Fibroblast of villous mesenchyme (primary cell): ENCODE data around the gene PRC1. TPM values are rescaled to one million over a fixed set of nuclear protein-coding genes. Genes with fewer than 3 reads are reported as not detected.
"Not testable (repeated sequence)": the region's sequence is repeated elsewhere in the genome, so short reads cannot be mapped to it uniquely, and the experiment has no call there.

Source experiments
- DNase-seq: peaks from one replicate; pipeline ENCODE4 v3.0.0-alpha.2; 2010; ENCODE audit warnings: low read depth
- H3K4me3 ChIP-seq: 2 replicates; pipeline ENCODE4 v1.5.1; 2011; ENCODE audit warnings: low read depth, mild to moderate bottlenecking, low read length
- CTCF ChIP-seq: IDR thresholded peaks from 2 replicates; pipeline ENCODE4 v1.5.1; 2012; ENCODE audit warnings: low read depth, mild to moderate bottlenecking, low read length; ENCODE audit not compliant: insufficient read depth
- total RNA-seq: library from RNA; depleted of rRNA; stranded (reverse); fragments of >200 nt; gene quantifications from 2 replicates; pipeline ENCODE4 v1.2.3, GENCODE V29; 2012

Gene PRC1
- total RNA-seq, 1 donor: 113 TPM

- TF ChIP-seq CTCF: peak; percentile 85
- DNase-seq: peak; percentile 80
- peak within 1 kb of the TSS; percentile 85 for H3K4me3 ChIP-seq
These were observed 62.3 kb downstream of the PRC1 start, which contains the start of gene HDDC3 for GRCh38 chr15:90931828-90932659. Gene HDDC3 (minus strand): TSS chr15:90932549. CDS start chr15:90932540, 9 bp downstream.

- H3K4me3 ChIP-seq: peak overlapping the region; percentile 85
- no peak for DNase-seq
- no peak for TF ChIP-seq CTCF
These were observed 62.8 kb downstream of the PRC1 start for GRCh38 chr15:90931575-90931827.

DNA sequence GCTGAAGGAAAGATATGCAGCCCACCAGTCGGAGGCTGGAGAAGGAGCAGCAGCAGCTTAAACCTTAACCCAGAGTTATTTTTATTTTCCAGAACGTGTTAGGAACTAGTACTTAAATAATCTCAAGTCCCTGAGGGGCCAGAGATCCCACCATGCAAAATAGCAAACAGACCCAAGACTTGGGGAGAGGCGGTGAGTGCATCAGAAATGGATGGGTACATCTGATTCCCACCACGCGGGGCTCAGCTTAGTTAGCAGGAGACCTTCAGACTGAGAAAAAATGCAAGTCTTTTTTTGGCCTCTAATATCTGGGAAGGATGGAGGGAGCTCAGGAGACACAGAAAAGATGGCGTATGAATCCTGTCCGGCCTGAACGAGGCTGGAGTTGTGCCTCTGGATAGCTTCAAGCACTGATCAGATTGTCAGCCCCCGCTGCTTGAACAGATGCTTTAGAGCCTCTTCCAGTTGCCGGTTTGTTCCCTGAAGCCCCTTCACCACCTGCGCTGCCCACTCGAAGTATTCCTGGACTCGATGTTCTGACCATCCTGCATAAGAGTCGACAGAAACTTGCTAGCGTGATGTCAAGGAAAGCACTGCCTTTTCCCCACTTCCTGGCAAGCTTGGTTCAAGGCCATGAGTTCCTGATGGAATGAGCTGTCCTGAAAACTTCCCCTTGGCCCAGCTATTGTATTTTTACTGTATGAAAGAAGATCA is 63.3 kb downstream of the PRC1 start:
- DNase-seq: no peak
- TF ChIP-seq CTCF: no peak
- H3K4me3 ChIP-seq: peak overlapping the region; percentile 71

- peak overlapping the region; percentile 71 for H3K4me3 ChIP-seq
These were observed 64.9 kb downstream of the PRC1 start for GRCh38 chr15:90929246-90930019.

GRCh38 chr15:90928106-90928505 is 66.2 kb downstream of the PRC1 start:
- not testable (repeated sequence) for H3K4me3 ChIP-seq, DNase-seq

More at GRCh38 chr15:90929246-90930019, 64.9 kb downstream of the PRC1 start:
- DNase-seq: no peak
- TF ChIP-seq CTCF: no peak

DNA sequence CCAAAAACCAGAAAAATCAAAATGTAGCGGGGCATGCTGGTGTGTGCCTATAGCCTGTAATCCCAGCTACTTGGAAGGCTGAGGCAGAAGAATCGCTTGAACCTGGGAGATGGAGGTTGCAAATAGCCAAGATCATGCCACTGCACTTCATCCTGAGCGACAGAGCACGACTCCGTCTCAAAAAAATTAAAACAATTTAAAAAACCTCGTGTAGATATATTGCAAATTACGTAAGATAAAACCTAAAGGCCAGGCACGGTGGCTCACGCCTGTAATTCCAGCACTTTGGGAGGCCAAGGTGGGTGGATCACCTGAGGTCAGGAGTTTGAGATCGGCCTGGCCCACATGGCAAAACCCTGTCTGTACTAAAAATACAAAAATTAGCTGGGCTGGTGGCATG is 67.6 kb downstream of the PRC1 start:
- H3K4me3 ChIP-seq, DNase-seq: not testable (repeated sequence)

- no peak for DNase-seq
- no peak overlapping the region for H3K4me3 ChIP-seq
- no peak for TF ChIP-seq CTCF
These were observed 70.0 kb downstream of the PRC1 start for GRCh38 chr15:90924375-90924774.

- DNase-seq, H3K4me3 ChIP-seq: not testable (repeated sequence)
These were observed 71.5 kb downstream of the PRC1 start for GRCh38 chr15:90922712-90923322.
